ENCODE data around the gene IDE. TPM values are rescaled to one million over a fixed set of nuclear protein-coding genes. Genes with fewer than 3 reads are reported as not detected.

Gene IDE
- total RNA-seq, 1 donor from 2014 or later = 51.1 TPM

DNA sequence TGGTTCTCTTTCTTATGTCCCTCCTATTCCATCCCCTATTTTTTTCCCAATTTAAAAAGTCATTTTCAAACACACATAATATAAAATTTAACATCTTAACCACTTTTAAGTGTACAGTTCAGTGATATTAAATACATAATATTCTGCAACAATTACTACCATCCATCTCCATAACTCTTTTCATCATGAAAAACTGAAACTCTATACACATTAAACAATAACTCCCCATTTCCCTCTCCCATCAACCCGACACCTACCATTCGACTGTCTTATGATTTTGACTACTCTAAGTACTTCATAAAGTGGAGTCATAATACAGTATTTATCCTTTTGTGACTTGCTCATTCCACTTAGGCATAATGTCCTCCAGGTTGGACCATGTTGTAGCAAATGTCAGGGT, 21.6 kb upstream of the IDE start:
- peak overlapping the region; percentile 93 for H3K4me3 Mint-ChIP-seq

DNA sequence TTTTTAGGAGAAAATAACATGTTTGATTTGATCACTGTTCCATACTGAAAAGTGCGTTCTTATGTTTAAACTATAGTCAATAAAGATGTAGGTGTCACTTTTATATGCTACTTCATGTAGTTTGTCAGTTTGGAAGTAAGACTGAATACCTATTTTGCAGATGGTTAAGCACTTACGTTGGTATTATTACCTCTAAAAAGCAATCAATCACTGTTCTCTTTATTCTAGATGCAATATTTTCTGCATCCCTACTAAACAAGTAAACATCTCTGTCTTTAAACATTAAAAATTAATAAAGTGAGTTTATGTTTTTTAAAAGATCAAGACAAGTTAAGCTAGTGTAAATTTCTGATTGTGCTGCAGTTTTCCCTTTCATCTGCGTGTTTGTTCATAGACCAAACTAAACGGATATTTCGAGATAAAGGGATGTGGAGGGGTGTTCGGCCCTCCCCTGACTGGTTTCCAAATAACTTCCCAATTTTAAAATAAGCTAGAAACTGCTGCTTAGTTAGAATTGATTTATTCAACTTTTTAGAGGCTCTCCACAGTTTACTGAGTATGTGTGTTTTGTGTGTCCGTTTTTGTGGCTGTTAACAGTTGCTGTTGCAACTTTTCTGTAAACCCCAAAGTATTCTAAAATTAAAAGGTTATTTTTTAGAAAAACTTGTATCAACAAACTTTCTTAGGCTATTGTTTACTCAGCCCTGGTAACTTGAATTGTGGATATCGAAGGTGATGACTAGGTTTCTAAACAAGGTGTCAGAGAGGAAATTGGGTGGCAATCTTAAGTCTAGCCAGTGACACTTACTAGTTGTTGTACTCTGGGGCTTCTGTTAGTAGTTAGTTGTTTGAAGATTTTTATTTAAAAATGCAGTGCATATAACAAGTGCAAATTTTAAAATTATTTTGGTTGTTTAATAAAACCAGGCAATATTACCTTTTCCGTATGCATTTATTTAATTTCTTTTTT, 20.0 kb upstream of the IDE start:
- peaks cover 4% of the 10 kb centered on the region for H3K36me3 Mint-ChIP-seq (ENCODE audit: low read depth)
- H3K27me3 Mint-ChIP-seq (ENCODE audit: low read depth) = no peaks in the 10 kb centered on the region
- peaks cover 50% of the 10 kb centered on the region for H3K4me1 Mint-ChIP-seq
- TF ChIP-seq, protein P1, sequence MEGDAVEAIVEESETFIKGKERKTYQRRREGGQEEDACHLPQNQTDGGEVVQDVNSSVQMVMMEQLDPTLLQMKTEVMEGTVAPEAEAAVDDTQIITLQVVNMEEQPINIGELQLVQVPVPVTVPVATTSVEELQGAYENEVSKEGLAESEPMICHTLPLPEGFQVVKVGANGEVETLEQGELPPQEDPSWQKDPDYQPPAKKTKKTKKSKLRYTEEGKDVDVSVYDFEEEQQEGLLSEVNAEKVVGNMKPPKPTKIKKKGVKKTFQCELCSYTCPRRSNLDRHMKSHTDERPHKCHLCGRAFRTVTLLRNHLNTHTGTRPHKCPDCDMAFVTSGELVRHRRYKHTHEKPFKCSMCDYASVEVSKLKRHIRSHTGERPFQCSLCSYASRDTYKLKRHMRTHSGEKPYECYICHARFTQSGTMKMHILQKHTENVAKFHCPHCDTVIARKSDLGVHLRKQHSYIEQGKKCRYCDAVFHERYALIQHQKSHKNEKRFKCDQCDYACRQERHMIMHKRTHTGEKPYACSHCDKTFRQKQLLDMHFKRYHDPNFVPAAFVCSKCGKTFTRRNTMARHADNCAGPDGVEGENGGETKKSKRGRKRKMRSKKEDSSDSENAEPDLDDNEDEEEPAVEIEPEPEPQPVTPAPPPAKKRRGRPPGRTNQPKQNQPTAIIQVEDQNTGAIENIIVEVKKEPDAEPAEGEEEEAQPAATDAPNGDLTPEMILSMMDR (conservative IDR thresholded peaks at IDR 0.05) = no peak
- H3K9me3 Mint-ChIP-seq = no peaks in the 10 kb centered on the region
- DNase-seq (ENCODE audit: low read depth, low spot score) = no peak
- H3K27ac Mint-ChIP-seq (ENCODE audit: unreplicated experiment) = peak overlapping the region; percentile 97
- H3K4me3 Mint-ChIP-seq = peak overlapping the region; percentile 93

More for the DNA sequence above, 21.6 kb upstream of the IDE start:
- H3K36me3 Mint-ChIP-seq (ENCODE audit: low read depth) = peaks cover 4% of the 10 kb centered on the region
- H3K27me3 Mint-ChIP-seq (ENCODE audit: low read depth) = no peaks in the 10 kb centered on the region
- DNase-seq (ENCODE audit: low read depth, low spot score) = no peak
- no peaks in the 10 kb centered on the region for H3K9me3 Mint-ChIP-seq
- peaks cover 46% of the 10 kb centered on the region for H3K4me1 Mint-ChIP-seq
- TF ChIP-seq, protein P1 (conservative IDR thresholded peaks at IDR 0.05) = no peak
- no peak overlapping the region for H3K27ac Mint-ChIP-seq (ENCODE audit: unreplicated experiment)

GRCh38 chr10:92592761-92593618, 19.1 kb upstream of the IDE start, which contains the start of gene KIF11:
KIF11 (plus strand) TSS chr10:92593130; CDS start chr10:92593376, 246 bp downstream.
- no peaks in the 10 kb centered on the region for H3K27me3 Mint-ChIP-seq (ENCODE audit: low read depth)
- peak within 1 kb of the TSS; percentile 97 for H3K27ac Mint-ChIP-seq (ENCODE audit: unreplicated experiment)
- H3K4me3 Mint-ChIP-seq = peak within 1 kb of the TSS; percentile 93
- DNase-seq (ENCODE audit: low read depth, low spot score) = peak; percentile 96
- no peaks in the 10 kb centered on the region for H3K9me3 Mint-ChIP-seq
- H3K4me1 Mint-ChIP-seq = peaks cover 50% of the 10 kb centered on the region
- no peaks in the 10 kb centered on the region for H3K36me3 Mint-ChIP-seq (ENCODE audit: low read depth)
- TF ChIP-seq, protein P1 (conservative IDR thresholded peaks at IDR 0.05) = peak; percentile 22

DNA sequence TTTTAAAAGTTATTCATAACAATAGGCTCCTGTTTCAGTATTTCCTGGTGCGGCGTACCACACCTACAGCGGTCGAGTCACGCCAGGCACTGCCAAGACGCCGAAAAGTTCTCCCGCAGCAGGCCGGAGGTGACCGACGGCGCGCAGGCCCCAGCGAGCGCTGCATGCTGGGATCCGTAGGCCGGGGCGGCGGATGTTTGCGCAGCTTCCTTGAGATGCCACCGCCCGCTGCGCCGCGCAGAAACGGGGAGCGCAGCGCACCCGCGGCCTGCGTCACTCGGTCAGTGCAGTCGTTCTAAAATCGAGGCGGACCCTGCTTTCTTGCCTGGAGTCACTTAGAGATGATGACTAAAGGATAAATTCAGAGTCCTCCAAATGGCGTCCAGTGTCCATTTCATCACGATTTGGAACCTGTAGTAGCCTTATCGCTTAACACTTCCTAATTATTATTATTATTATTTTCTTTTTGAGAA, 17.7 kb upstream of the IDE start:
- Mint-ChIP-seq H3K27me3 (ENCODE audit: low read depth) (no peaks in the 10 kb centered on the region), H3K36me3 (ENCODE audit: low read depth) (no peaks in the 10 kb centered on the region), H3K9me3 (no peaks in the 10 kb centered on the region), H3K4me1 (peaks cover 44% of the 10 kb centered on the region), H3K4me3 (peak overlapping the region; percentile 90), H3K27ac (ENCODE audit: unreplicated experiment) (peak overlapping the region; percentile 98)
- peak; percentile 70 for DNase-seq (ENCODE audit: low read depth, low spot score)
- TF ChIP-seq, protein P1 (conservative IDR thresholded peaks at IDR 0.05) = no peak
